T-helper 2 cell (primary cell): ENCODE data around the gene SLIT3.
"Not testable (repeated sequence)": the region's sequence is repeated elsewhere in the genome, so short reads cannot be mapped to it uniquely, and the experiment has no call there.

Source experiments
- DNase-seq, 5 experiments: peaks; one replicate each; pipeline versions ENCODE4 v3.0.0 to v3.0.0-alpha.2; 2012 to 2022

The SLIT3 gene

DNA sequence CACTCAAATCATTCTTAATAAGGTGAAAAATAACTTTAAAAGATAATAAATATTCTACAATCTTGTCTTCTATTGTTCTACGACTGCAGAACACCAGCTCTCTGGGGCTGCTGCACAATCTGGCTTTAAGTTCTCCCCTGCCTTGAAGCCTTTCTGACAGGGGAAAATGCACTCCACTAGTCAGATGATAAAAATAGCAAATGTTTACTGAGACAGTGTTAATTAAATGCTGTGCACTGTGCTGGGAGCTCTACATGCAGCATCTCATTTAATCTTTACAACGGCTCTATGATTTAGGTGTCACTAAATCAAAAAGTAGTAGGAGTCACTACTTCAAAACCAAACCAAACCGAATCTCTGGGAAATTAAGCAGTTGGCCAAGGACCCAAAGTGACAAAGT is 132.7 kb downstream of the SLIT3 start:
- no peak for DNase-seq

DNA sequence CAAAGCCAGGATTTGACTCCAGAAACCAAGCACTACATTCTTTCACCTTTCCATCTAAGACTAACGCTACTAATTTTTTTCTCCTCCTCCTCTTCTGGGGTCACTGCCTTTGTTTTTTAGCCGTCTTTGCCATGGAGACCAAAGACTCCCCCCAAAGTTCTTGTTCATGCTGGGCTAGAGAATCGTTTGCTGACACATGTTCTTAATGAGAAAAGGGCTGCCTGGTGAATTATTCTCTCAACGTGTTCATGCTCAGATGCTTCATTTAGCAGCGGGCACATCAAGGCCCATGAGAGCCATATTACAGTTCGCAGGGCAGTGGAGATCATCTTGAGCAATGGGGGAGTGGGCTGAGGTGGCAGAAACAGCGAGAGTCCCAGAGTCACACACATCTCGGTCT is 134.9 kb downstream of the SLIT3 start:
- DNase-seq = no peak

DNA sequence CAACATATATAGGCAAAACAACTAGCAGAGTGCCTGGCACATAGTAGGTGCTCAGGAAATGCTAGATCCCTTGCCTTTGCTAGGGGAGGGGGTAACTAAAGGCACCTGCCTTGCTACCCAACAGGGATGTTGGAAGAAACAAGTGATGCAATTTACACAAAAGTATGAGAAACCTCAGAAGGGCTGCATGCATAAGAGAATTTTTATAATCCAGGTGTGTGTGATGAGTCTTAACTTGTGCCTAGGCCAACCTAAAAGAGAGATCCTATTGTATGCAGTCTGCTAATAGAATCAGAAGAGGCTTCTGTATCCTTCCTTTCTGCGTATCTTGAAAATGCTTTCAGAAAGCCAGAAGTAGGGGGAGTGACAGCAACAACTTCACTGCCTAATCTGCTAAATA is 135.9 kb downstream of the SLIT3 start:
- DNase-seq = no peak

DNA sequence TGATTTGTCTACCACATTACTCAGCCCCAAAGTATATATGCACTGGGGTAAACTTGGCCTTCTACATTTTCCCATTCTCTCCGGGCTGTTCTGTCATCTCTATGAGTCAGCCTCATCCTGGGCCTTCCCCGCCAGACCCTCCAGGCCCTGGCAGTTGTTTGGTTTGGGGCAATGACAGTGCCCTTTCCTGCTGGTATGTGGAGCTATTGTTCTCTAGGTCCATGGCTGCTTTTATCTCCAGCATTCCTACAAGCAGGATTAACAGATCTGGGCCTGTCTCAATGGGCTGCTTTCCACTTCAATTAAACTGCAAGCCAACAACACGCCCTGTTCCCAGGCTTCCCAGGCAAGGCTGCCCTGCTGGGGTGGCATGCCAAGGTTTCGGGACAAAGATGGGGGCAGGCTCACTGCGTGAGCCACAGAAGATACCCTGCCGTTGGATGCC is 136.4 kb downstream of the SLIT3 start:
- DNase-seq = no peak

DNA sequence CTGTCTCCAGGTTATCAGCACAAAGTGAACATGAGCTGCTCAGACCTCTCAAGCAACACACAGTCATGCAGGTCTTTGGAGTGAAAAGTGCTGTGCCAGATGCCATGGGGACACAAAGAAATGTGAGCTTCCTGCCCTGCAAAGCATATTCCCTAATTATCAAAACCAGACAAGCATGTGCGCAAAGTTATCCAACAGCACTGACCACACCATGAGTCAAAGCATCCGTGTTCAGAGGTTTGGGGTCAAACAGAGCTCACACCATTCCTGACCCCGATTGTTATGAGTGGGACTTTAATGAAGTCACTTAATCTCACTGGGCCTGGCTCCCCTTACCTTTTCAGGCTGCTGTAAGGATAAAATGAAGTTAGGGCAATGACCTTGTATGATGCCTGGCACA is 138.5 kb downstream of the SLIT3 start:
- no peak for DNase-seq

DNA sequence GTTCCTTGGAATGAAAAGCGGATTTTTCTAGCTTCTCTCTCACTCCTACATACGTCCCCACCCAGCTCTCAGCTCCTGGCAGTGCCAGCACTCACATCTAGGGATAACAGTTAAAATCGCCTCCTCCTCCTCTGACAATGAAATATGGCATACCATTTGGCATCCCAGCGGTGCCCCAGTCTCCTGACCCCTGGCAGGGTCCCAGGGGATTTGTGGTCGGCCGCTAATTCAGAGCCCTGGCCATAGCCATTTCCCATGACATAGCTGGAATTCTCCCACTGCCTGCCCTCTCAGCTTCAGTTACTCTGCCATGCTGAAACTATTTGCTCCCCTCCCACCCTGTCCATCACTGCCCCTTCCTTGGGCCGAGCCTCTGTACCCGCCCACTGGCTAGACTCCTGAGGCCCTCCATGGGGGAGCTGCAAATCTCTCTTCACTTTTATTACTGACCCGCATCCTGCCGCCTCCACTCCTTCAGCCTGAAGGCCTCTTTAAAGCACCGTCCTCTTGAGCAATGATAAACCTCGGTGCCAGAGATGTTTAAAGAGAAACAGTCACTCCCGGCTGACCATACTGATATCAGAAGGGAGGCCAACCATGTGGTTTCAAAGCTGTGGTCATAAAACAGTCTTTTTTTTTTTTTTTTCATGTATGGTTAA is 139.8 kb downstream of the SLIT3 start:
- DNase-seq = no peak

DNA sequence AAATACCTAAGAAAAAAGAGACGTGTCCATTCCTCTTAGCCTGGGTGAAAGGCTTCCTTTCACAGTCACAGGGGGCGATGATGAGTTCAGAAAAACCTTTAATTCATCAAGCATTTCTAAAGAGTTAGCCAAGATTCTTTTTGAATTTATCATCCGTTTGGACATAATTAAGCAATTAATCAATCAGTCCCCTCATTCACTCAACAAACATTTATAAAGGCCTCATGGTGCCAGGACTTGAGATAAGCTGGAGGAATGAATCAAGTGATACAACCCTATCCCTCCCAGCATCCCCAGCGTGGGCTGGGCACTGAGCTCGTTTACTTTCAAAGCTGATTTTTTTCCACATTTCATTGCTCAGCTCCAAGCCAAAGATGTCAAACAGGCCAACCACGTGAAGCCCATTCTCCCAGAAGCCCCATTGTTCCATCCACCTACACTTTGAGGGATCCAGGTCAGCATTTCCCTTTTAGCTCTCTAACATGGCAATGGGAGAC is 140.5 kb downstream of the SLIT3 start:
- no peak for DNase-seq

DNA sequence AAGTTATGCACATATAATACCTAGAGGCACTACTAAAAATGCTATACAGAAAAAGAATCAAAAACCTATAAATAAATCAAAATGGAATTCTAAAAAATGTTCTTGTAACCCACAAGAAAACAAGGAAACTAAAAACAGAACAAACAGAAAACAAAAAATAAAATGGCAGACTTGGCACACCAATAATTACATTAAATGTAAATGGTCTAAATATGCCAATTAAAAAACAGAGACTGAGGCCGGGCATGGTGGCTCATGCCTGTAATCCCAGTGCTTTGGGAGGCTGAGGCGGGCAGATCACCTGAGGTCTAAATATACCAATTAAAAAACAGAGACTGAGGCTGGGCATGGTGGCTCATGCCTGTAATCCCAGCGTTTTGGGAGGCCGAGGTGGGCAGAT is 142.2 kb downstream of the SLIT3 start:
- DNase-seq = no peak

DNA sequence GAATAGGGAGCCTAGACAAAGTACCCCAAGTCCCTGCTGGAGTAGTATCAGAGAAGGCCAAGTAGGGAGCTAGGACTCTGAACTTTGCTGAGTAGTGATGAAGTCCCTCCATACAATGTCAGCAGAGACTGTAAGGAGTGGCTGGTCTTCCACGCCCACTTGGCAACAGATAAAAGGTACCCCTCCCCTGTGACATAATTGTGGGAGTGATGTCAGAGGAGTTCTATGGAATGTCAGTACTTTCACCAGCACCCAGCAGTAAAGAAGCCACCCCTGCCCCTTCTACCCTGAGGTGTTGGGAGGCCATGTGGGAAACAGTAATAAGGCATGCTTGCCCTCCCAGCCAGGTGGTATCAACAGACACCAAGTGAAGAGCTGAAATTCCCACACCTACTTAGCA is 143.9 kb downstream of the SLIT3 start:
- no peak for DNase-seq

DNA sequence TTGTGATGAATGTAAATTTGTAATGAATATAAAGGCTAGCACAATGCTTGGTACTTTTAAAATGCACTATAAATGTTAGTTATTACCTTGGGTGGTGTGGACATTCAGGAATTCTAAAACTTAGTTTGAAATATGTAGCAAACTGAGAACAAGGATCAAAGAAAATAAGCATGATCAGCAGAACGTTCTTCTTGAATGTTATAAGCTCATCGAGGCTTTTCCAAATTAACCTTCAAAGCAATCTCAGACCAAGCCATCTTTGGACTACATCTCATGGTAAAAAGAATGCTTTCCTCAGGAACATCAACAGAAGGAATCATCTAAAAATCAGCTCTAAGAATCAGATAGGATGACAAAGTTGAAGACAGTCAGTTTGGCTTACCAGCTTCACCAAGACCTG is 146.3 kb downstream of the SLIT3 start:
- DNase-seq = no peak

DNA sequence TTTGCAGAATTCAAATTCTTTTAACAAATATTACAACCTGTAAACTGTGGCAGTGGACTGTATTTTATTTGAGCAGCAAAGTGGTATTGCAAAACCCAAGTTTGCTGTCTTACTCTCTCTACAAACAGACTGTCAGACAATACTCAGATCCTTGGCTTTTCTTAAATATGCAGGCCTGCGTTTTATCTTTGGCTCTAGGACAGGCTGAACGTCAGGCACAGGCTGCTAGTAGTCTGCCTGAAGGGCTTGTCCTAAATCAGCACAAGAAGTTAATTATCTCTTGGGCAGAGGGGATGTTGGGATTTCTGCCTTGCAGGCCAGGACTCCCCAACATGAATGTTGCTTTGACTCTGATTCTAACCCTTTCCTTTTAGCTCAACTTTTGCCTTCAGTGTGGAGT is 147.5 kb downstream of the SLIT3 start:
- DNase-seq = no peak

DNA sequence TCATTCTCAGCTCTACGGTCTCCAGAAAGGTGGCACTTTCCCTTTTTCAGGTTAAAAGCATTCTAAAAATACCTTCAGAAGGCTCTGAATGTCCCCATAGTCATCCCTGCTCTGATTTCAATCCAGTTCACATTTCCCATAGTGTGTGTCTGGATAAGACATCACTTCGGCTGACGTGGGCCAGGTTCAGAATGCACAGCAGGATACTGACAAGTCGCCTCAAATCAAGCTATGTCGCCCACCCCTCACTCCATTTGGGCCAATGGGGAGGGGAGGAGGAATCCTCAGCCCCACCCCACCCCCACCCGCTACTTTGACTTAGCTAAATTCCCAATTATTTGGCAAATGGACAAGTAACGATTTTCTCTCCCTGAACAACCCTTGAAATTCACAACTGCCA is 148.0 kb downstream of the SLIT3 start:
- no peak for DNase-seq

DNA sequence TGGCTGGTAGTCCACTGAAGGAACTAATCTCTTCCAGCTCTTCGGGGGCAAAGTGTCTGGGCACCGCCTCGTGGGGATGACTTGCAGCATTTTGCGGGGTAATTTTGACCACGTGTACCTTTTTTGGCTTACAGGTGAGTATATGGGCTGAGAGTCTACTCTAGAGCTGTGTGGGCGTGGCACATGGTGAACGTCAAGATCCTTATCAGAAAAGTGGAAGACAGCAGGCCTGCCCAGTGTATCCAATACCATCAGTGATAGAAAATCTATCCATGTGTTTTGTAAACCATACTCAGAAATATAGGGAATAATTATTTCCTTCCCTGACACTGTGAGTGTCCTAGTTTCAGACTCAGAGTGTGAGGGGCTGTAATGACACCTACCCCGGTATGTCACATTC is 148.5 kb downstream of the SLIT3 start:
- DNase-seq = no peak

DNA sequence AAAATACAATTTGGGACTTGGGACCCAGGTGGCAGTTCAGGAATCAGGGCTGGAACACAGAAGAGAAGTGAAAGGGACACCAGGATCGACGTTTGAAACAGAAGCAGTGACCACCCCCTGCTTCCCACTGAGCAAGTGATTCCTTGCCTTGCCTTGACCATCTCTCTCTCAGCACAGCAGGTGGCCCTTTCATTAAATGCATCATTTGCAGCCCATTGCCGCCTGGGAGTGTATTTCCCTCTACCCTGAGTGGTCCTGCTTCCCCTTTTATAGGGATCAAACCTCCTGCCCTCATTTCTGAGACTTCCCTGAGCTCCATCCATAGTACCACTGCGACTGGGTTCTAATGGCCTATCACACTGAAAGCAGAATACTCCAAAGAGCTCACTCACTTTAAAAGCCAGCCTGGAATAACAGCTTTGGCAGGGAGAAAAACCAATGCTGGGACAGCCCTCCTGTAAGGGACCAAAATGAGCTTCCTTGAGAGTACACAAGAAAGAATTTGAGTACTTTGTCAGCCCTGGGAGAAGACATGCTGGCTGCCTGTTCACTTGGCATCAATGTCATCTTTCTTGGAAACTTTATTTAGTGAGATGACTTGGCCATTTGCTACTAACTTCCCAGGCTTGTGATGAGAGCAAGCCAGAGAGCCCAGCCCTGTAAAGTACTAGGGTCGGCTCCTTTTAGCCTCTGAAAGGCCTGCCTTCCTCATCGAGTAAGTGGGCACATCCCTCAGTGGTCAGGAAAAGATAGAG is 149.7 kb downstream of the SLIT3 start:
- DNase-seq = no peak

DNA sequence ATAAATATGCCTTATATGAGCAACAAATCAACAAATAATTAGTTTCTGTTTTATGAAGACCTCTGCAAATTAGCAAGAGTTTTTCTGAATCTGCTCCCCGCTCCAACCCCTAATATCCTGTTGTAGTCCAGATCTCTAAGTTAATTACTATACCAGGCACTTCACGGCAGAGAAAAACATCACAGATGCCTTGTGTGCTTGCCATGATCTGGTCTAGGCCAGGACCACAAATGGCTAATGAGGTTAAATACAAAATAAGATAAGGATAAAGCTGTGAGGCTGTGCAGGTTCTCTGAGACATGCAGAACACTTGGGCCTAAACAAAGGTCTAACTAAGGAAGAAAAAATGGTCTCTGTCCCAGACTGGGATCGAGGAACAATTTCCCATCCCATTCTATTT is 150.8 kb downstream of the SLIT3 start:
- no peak for DNase-seq

DNA sequence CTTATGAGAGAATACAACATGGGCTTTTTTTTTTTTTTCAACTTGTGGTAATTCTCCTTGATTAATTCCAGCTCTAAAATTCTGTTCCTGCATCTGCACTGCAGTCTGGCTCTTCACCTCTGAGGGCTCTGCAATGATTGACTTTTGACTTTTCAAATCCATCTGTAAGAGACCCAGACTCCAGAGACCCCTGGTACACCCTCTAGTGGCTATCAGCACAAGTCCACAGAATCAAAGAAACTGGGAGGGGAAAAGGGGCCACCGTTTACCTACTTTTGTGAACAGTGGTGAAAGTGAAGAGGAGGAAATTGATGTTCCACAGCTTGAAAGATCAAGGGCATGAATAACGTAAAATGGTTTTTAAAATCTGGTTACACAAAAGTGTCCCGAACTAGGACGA is 151.6 kb downstream of the SLIT3 start:
- no peak for DNase-seq

DNA sequence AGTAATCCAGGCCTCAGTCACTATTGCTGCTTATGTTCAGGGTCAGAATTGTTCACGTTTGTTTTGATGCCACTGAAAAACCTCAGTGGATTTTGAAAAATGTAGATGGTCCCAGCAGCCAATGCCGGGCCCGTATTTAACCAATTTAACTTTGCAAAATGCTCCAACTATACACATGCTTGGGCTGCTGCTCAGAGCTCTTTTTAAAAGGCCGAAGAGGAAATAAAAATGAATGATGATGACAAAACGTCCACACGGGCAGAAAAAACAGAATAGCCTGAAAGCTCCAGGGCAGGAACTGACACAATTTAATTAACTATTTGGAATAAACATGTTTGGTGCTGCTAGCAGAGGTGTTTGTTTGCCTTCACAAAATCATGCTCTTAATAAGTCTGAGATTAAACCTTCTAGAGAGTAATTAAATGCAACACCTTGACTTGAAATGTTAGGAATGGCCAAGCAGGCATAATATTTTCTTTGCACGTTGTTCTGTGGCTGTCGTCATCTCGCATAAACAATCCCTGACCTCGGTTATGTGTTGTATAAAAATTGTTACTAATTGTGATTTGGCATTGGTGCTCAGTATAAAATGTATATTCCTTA is 152.7 kb downstream of the SLIT3 start:
- no peak for DNase-seq

DNA sequence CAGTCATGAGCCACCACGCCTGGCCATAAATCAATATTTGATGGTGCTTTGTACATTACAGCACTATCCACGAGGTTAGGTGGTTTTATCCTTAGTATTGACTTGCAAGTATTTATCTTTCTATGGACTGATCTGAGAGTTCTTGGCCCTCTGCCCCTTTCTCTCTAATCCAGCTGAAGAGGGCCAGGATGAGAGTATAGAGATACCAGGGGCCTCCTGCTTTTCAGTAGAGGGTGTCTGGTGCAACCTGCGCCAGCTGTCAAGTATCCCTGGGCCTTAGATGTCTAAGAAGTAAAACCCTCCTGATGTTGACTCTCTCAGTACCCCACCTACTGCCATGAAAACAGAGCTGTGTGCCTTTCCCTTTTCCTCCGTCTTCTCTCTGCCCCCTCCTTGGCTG is 153.4 kb downstream of the SLIT3 start:
- DNase-seq = no peak

DNA sequence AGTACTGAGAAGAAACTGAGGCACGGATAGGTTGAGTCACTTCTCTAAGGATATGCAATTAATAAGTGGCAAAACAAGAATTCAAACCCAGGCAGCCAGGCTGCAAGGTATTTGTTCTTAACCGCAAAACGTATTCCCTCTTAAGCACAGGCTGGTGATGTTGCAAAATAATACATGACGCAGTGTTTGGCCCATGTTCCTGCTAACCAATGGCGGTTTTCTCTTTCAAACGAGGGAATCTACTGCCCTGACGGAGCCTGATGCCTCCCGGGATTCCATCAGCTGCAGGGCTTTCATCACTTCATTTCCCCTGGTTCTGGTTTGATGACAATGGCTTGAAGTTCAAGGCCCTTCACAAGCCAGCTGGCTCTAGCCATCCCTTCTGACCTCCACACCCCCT is 154.8 kb downstream of the SLIT3 start:
- DNase-seq = no peak

DNA sequence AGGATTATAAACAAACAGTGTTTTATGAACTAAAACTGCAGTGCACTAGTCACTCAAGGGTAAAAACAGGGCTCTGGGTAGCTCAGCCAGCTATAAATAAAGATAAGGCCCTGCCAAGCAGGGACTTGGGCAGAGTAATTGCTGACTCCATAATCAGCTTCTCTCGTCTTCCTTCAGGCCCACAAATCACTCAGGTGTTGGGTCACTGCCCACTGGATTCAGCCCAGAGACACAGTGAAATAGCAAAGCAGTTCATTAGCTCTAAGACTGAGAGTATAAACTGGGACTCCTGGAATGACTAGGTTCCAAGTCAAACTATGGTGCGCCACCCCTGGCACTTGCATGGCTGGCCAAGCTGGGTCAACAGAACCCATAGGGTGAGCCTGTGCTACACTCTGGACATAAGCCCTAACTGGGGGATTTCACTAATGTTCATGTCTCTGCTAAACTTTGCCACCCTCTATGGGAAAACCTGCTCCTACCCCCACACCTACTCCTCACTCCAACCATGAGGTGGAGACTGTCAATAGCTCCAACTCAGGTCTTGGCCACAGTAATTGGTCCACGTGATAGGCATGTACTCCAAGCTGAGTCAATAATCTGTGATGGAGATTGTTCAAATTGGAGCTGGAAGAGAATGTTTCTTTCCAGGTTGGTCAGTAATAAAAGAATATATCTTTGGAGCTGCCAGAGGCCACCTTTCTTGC is 158.5 kb downstream of the SLIT3 start:
- no peak for DNase-seq

DNA sequence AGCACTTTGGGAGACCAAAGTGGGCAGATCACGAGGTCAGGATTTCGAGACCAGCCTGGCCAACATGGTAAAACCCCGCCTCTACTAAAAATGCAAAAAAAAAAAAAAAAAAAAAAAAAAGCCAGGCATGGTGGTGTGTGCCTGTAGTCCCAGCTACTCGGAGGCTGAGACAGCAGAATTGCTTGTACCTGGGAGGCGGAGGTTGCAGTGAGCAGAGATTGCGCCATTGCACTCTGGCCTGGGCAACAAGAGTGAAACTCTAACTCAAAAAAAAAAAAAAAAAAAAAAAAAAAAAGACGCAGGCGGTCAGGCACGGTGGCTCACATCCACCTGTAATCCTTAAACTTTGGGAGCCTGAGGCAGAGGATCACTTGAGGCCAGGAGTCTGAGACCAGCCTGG is 160.7 kb downstream of the SLIT3 start:
- not testable (repeated sequence) for DNase-seq

DNA sequence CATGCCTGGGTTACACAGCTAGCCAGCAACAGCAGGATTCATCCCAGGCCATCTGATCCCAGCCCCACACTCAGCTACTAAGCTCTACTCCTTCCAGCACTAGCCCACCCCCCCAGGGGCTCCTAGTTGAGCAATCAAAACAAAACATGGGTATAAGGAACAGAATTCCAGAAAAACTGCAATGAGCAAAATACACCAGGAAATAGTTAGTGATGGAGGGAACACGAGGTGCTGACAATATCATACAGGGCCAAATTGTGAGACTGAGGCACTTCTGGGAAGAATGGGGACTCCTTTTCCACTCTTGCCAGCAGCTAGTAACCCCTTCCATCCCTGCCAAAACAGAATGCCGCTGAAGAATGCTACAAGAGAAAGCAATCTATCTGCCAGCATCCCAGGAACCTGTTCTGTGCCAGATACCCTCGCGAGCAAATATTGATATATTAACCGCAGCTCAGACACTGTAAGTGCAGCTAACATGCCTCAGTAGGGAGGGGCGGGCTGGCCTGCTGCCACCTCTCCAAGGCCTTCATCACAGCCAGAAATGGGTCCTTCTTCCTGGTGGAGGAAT is 161.4 kb downstream of the SLIT3 start:
- no peak for DNase-seq

DNA sequence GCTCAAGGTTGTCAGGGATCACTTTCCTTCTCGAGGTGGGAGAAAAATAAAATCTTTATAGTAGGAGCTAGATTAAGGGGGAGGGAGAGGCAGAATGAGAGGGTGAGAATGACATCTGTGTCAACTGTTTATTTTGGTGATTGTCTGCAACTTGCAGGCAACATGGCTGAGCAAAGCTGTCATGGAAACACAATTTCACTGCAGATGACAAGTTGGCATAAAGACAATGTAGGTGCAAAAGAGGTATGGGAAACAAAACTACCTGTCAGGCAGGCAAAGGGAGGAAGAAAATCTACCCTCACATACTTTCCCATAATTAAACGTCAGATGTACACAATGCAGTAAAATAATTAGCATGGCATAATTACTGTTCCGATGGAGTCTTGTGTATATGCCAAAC is 167.4 kb downstream of the SLIT3 start:
- DNase-seq = no peak
